SK-N-SH treated with all-trans-retinoic acid at 6 μM for 48 hours (cell line): ENCODE results near the gene HTR2A.

Experiments
- CSDC2 ChIP-seq: fragments of 250-450 bp; sonication (Bioruptor Pico); IDR thresholded peaks from 2 replicates; pipeline ENCODE4 v1.5.0; 2020; ENCODE audit warnings: mild to moderate bottlenecking, moderate library complexity
- OSR1 ChIP-seq: fragments of 250-450 bp; sonication (Bioruptor Pico); IDR thresholded peaks from 2 replicates; pipeline ENCODE4 v1.8.0; 2022; ENCODE audit warnings: moderate library complexity, mild to moderate bottlenecking, inconsistent platforms
- SNAI2 ChIP-seq: fragments of 250-450 bp; sonication (Bioruptor Pico); IDR thresholded peaks from 2 replicates; pipeline ENCODE4 v1.5.0; 2020; ENCODE audit warnings: mild to moderate bottlenecking, moderate library complexity
- ZFP30 ChIP-seq: fragments of 450-650 bp; formaldehyde crosslinking; IDR thresholded peaks from 2 replicates; pipeline ENCODE4 v1.5.0; 2022; ENCODE audit warnings: mild to moderate bottlenecking, moderate library complexity
- TF ChIP-seq, protein P1 (sequence below): fragments of 250-450 bp; sonication (Bioruptor Pico); IDR thresholded peaks from 2 replicates; pipeline ENCODE4 v1.8.0; 2020; ENCODE audit warnings: mild to moderate bottlenecking, moderate library complexity, borderline replicate concordance

DNA sequence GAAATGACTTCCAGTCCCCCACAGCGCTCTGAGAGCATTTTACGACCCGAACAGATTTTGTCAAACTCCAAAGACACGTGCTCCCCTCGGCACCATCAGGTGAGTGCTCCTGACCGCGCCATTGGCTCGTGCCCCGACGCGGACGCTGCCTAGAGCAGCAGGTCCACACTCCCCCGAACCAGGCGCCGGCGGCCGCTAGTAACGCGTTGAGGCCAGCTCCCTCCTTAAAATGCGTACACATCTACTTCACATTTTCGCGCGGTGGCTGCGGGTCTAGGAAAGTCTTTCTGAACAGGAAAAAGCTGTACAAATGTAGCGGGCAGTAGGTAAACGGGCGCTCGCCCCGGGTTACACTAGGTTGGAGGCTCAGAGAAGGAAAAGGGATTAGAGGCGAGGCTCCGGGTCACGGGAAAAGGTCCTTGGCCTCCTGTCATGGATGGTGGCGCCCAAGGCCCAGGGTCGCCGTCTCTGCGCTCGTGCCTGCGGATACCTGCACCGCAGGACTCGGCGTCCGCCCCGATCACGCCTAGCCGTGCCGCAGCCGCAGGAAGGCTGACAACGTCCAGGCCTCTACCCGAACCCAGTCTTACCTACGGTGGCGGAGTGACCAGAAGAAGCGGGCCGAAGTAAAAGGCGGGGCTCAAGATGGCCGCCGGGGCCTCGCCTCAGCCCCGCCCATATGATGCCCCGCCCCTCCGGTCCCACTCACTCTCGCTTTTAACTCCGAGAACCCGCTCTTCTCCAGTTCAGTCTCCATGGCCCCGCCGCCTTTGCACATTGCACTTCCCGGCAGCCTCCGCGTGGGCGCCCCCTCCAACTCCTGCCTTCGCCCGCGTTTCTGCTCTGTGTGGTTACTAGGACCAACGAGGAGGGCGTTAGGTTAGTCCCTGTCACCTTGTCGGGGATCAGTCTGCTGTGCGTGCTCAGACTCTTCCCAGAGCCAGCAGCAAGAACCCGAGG, 100.1 kb downstream of the HTR2A start, which contains the start of gene ESD:
- TF ChIP-seq OSR1 (CRISPR knock-in tag) (no peak), ZFP30 (CRISPR knock-in tag) (no peak), SNAI2 (CRISPR knock-in tag) (peak; percentile 65; the same call in 1 of the 2 replicates), CSDC2 (no peak)
- TF ChIP-seq, protein P1, sequence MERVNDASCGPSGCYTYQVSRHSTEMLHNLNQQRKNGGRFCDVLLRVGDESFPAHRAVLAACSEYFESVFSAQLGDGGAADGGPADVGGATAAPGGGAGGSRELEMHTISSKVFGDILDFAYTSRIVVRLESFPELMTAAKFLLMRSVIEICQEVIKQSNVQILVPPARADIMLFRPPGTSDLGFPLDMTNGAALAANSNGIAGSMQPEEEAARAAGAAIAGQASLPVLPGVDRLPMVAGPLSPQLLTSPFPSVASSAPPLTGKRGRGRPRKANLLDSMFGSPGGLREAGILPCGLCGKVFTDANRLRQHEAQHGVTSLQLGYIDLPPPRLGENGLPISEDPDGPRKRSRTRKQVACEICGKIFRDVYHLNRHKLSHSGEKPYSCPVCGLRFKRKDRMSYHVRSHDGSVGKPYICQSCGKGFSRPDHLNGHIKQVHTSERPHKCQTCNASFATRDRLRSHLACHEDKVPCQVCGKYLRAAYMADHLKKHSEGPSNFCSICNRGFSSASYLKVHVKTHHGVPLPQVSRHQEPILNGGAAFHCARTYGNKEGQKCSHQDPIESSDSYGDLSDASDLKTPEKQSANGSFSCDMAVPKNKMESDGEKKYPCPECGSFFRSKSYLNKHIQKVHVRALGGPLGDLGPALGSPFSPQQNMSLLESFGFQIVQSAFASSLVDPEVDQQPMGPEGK (CRISPR knock-in tag): no peak
